ENCODE measurements around the gene GLYATL2. TPM values are rescaled to one million over a fixed set of nuclear protein-coding genes. Genes with fewer than 3 reads are reported as not detected.

Gene GLYATL2
- total and polyA plus RNA-seq, 4 donors = not detected

- Histone ChIP-seq H3K36me3 (ENCODE audit: control insufficient read depth in 4 of 4, insufficient read depth in 3 of 4, low read depth in 1 of 4, low read length in 3 of 4) (no peaks in the 10 kb centered on the region), H3K27ac (ENCODE audit: low read depth in 1 of 2, low read length in 2 of 2) (no peak overlapping the region), H3K27me3 (ENCODE audit: control insufficient read depth in 4 of 4, insufficient read depth in 4 of 4, low read length in 3 of 4) (no peaks in the 10 kb centered on the region), H3K4me1 (ENCODE audit: control insufficient read depth in 4 of 4, insufficient read depth in 4 of 4, low read length in 3 of 4) (no peaks in the 10 kb centered on the region), H3K9me3 (ENCODE audit: control insufficient read depth in 4 of 4, low read length in 3 of 4) (no peaks in the 10 kb centered on the region), H3K4me3 (ENCODE audit: low read depth in 1 of 3, low read length in 3 of 3) (no peak overlapping the region), H3K9ac (ENCODE audit: low read depth in 1 of 2, low read length in 2 of 2) (no peak overlapping the region)
- TF ChIP-seq JUND (IDR thresholded peaks at IDR 0.05) (no peak), TAF1 (conservative IDR thresholded peaks at IDR 0.05) (no peak), RAD21 (IDR thresholded peaks at IDR 0.05) (no peak), EGR1 (IDR thresholded peaks at IDR 0.05; ENCODE audit: low read depth in 2 of 2) (no peak), NR2F2 (IDR thresholded peaks at IDR 0.05) (no peak), REST (IDR thresholded peaks at IDR 0.05) (no peak), ZBTB33 (IDR thresholded peaks at IDR 0.05) (no peak), MAX (IDR thresholded peaks at IDR 0.05) (no peak), HNF4G (IDR thresholded peaks at IDR 0.05) (no peak), YY1 (IDR thresholded peaks at IDR 0.05) (no peak), RXRA (IDR thresholded peaks at IDR 0.05) (no peak), FOXA2 (IDR thresholded peaks at IDR 0.05) (no peak), SP1 (IDR thresholded peaks at IDR 0.05) (no peak)
- 98% methylated on average over 2 of the region's 2 CpGs for WGBS
- DNase-seq (ENCODE audit: low spot score) = no peak
These were observed 23.1 kb upstream of the GLYATL2 start for GRCh38 chr11:58867556-58867955.

GRCh38 chr11:58866788-58867187, 22.3 kb upstream of the GLYATL2 start:
- no peak overlapping the region for H3K9ac ChIP-seq (ENCODE audit: low read depth in 1 of 2, low read length in 2 of 2)
- no peak for TF ChIP-seq YY1 (IDR thresholded peaks at IDR 0.05)
- TF ChIP-seq RXRA (IDR thresholded peaks at IDR 0.05) = no peak
- TF ChIP-seq GABPA (IDR thresholded peaks at IDR 0.05 in 1 of 2, conservative IDR thresholded peaks at IDR 0.05 in 1 of 2) = no peak
- no peak for TF ChIP-seq JUND (IDR thresholded peaks at IDR 0.05)
- no peak for TF ChIP-seq REST (IDR thresholded peaks at IDR 0.05)
- TF ChIP-seq ATF3 (IDR thresholded peaks at IDR 0.05) = no peak
- no peak for TF ChIP-seq FOXA2 (IDR thresholded peaks at IDR 0.05)
- no peak for TF ChIP-seq CTCF (IDR thresholded peaks at IDR 0.05; ENCODE audit: low read depth, low read length, missing input control)
- no peak for TF ChIP-seq NR2F2 (IDR thresholded peaks at IDR 0.05)
- TF ChIP-seq TAF1 (conservative IDR thresholded peaks at IDR 0.05) = no peak
- no peak for TF ChIP-seq ZBTB33 (IDR thresholded peaks at IDR 0.05)
- no peak overlapping the region for H3K4me3 ChIP-seq (ENCODE audit: low read depth in 1 of 3, low read length in 3 of 3)
- WGBS = 98% methylated on average over 1 of the region's 1 CpG
- H3K4me1 ChIP-seq (ENCODE audit: control insufficient read depth in 4 of 4, insufficient read depth in 4 of 4, low read length in 3 of 4) = no peaks in the 10 kb centered on the region
- H3K27ac ChIP-seq (ENCODE audit: low read depth in 1 of 2, low read length in 2 of 2) = no peak overlapping the region
- H3K36me3 ChIP-seq (ENCODE audit: control insufficient read depth in 4 of 4, insufficient read depth in 3 of 4, low read depth in 1 of 4, low read length in 3 of 4) = no peaks in the 10 kb centered on the region
- H3K27me3 ChIP-seq (ENCODE audit: control insufficient read depth in 4 of 4, insufficient read depth in 4 of 4, low read length in 3 of 4) = no peaks in the 10 kb centered on the region
- peaks cover 0 to 5% (median 0%) of the 10 kb centered on the region in 4 donors for H3K9me3 ChIP-seq (ENCODE audit: control insufficient read depth in 4 of 4, low read length in 3 of 4)
- DNase-seq (ENCODE audit: low spot score) = no peak

All from liver (tissue), 9 donors.